Measurements from ENCODE around the gene CENPO. TPM values are rescaled to one million over a fixed set of nuclear protein-coding genes. Genes with fewer than 3 reads are reported as not detected.
"Not testable (repeated sequence)": the region's sequence is repeated elsewhere in the genome, so short reads cannot be mapped to it uniquely, and the experiment has no call there.

The CENPO gene
- total and polyA plus RNA-seq, 2 of the 4 experiments (the other 2 are of a cell fraction): 20.1 to 27.2 TPM

DNA sequence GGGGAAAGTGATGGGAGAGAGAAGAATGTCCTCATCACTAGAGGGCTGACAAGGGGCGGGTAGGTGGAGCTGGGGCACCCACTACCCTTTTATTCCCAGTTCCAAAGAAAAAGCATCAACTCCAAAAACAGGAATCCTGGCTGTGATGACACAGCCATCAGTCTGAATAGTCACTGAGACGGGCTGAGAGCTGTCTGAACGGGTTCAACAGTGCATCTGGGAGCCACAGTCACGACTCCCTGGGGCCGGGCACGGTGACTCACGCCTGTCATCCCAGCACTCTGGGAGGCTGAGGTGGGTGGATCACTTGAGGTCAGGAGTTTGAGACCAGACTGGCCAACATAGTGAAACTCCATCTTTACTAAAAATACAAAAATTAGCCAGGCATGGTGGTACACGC is 42.2 kb downstream of the CENPO start:
- H2BK15ac ChIP-seq (ENCODE audit: low read depth, low read length); H2AK5ac ChIP-seq (ENCODE audit: low read depth, low read length); in situ Hi-C loops (cut with MboI; ENCODE audit: low sequenced_read_pairs); H3K9ac ChIP-seq (ENCODE audit: low read depth, low read length); POLR2A ChIA-PET (ENCODE audit: unreplicated experiment); H3K27me3 ChIP-seq (ENCODE audit: control insufficient read depth, insufficient read depth, low read length); H4K91ac ChIP-seq (ENCODE audit: insufficient read depth, low read depth, low read length); H3K27ac ChIP-seq (ENCODE audit: insufficient read depth, low read length); H3K79me1 ChIP-seq (ENCODE audit: low read depth in 1 of 2, low read length in 2 of 2); H2AK9ac ChIP-seq (replicated peaks; ENCODE audit: low read depth, low read length, poor library complexity); H2BK5ac ChIP-seq (ENCODE audit: low read depth, low read length, poor library complexity, severe bottlenecking); H2BK20ac ChIP-seq (ENCODE audit: low read depth, low read length); H3K4me2 ChIP-seq (ENCODE audit: low read depth, low read length); H2AFZ ChIP-seq (replicated peaks; ENCODE audit: low read length, poor library complexity); H4K5ac ChIP-seq (ENCODE audit: low read depth, low read length); H3K4me3 ChIP-seq (ENCODE audit: insufficient read depth, low read depth, low read length); H2BK120ac ChIP-seq (ENCODE audit: low read depth, low read length); H3K56ac ChIP-seq (ENCODE audit: extremely low read depth, insufficient read depth, low read length); H4K8ac ChIP-seq (ENCODE audit: low read depth in 2 of 2, low read length in 2 of 2); H3K23ac ChIP-seq (ENCODE audit: low read depth, low read length); H3K18ac ChIP-seq (ENCODE audit: low read depth, low read length); H3K4ac ChIP-seq (ENCODE audit: low read depth, low read length); H4K20me1 ChIP-seq (ENCODE audit: insufficient read depth, low read length); H3K4me1 ChIP-seq (ENCODE audit: control insufficient read depth, insufficient read depth, low read length); H3K9me1 ChIP-seq (ENCODE audit: insufficient read depth, low read length); H3K14ac ChIP-seq (replicated peaks; ENCODE audit: low read depth, low read length); dilution Hi-C loops (cut with HindIII; ENCODE audit: low sequenced_read_pairs, unreplicated experiment); H3K9me3 ChIP-seq (ENCODE audit: control insufficient read depth, insufficient read depth, low read length); BruUV-seq (replicated peaks): not testable (repeated sequence)
- CTCF ChIA-PET: interaction anchor here (0.7 kb wide), 1 partner anchor 298 kb away, joined by 3 read pairs; no protein-coding TSS in a partner anchor
- peak; percentile 20; the same call in 1 of the 2 replicates for TF ChIP-seq FOS (IDR thresholded peaks at IDR 0.05; ENCODE audit: low read depth, low read length)
- intact Hi-C loops (cut with micrococcal nuclease): loop anchor here (10.0 kb wide), 2 partner anchors 289 to 359 kb away; no protein-coding TSS in a partner anchor
- no CpG with 5 or more reads among the region's 8 CpGs for WGBS, 2 experiments (ENCODE audit: extremely low coverage in 2 of 2, insufficient read length in 1 of 2)
- DNase-seq (peak; percentile 61), ATAC-seq (ENCODE audit: low read depth) (peak; percentile 57)
- H3K36me3 ChIP-seq (ENCODE audit: control insufficient read depth, insufficient read depth, low read length): peaks cover 39% of the 10 kb centered on the region
